Ovary (tissue), 3 donors: Measurements from ENCODE around the gene PHLDB3.

Source experiments
- CTCF ChIP-seq, 3 donors: fragments of 450-650 bp in 2 of 3; fragments of 200-600 bp in 1 of 3; IDR thresholded peaks; one replicate each; pipeline versions ENCODE4 v1.5.1 to v1.8.0; 2016 to 2022; ENCODE audit warnings: antibody characterized with exemption in 3 of 3, mild to moderate bottlenecking in 1 of 3
- EP300 ChIP-seq: sonication (generic); formaldehyde crosslinking; IDR thresholded peaks from one replicate; pipeline ENCODE4 v1.6.1; 2017; ENCODE audit warnings: antibody characterized with exemption
- POLR2A ChIP-seq: fragments of 450-650 bp; IDR thresholded peaks from one replicate; pipeline ENCODE4 v1.6.1; 2017; ENCODE audit warnings: antibody characterized with exemption, mild to moderate bottlenecking, moderate library complexity
- donor health status: DM: no; HTN: no; CAD: no.

DNA sequence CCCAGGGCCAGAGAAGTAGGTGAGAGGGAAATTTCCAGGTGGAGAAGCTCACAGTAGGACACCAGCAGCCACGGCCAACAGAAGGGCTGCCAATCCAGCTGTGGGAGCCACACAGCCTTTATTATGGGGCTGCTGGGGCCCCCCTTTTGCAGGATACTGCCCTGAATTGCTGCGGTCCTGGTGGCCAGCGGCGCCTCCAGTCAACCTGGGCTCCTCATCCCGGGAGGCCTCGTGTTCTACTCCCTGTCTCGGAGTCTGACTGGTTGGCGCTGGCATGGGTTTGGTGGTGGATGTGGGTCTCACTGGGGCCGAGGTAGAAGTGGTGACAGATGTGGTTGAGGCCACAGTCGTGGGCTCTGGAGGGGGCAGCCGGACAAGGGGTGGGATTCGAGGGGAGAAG, 43.2 kb downstream of the PHLDB3 start:
- TF ChIP-seq CTCF (IDR thresholded peaks at IDR 0.05) (no peak), POLR2A (no peak), EP300 (no peak)
